Measurements from ENCODE around the gene APBB3.

The APBB3 gene

DNA sequence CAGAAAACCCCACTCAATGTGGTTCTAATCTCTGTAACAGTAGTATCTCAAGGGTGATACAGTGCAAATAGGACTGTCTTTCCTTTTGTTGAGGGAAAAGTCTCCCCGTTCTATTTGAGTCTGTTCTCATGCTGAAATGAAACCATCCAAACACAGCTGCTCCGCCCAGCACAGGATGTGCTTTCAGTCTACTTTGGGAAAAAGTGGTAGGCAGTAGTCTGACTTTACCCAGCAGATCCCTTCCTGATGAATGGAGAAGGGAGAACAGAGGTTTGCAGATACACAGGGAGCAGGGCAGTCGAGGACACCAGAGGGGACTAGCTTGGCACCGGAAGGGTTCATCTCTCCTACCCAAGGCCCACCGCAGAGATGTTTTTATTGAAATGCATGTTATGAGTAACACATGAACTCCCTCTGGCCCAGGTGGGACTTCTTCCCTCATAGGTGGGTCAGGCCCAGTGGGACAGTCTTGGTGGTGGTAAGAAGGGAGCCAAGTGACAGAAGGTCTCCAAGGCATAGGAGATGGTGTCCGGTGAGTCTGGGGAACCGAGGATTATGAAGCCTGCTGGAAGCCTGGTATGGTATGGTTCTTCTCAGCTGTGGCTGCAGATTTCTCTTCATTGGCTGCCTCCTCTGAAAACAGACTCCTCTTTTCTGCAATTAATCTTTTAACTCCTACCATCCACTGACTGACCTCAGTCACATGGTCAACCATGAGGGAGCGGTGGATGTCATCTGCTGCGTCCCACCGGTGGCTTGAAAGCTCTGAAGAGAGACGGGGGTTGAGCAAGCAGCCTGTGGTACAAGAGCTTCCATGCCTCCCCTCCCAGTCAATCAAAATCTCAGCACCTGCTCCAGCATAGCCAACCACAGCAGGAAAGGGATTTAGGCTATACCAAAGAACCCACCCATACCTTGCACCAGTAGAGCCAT lies 14.0 kb downstream of the APBB3 start:
- DNase-seq = no peak

DNA sequence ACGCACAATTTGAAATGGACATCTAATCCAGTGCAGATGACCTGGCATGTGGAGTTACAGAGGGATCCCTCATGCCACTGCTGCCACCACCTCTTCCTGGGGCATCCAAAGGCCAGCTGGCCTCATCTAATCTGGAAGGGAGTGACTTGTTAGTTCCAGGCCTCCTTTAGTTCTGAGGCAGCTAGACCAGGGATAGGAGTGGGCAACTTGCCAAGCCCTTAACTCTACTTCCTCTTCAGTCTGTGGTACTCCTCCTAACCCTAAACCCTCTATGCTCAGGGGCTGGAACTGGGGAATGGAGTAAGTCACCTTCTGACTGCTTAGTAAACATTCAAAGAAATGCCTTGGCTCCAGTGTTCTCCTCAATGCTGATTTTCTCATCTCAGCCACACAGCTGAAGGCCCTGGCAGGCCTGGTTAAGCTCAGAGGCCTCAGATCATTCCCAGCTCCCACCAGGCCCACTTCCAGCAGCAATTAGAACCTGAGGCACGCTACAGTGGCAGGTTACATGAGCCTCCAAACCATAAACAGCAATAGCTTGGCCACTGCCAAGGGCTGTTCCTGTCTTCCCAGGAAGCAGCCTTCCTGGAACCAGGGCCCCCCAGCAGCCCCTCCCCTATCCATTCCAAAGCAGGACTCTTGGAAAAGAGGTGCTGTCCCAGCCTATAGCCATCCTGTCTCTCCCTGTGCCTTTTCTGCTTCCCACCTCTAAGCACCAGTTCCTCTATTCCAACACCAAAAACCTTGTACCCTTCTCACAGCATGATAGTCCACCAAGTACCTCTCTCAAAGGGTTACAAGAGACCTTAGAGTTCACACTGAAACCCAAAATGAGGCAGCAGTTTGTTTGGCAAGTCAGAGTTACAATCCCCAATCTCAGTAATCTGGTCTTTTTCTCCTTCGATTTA lies 14.9 kb downstream of the APBB3 start:
- DNase-seq = peak; percentile 57

DNA sequence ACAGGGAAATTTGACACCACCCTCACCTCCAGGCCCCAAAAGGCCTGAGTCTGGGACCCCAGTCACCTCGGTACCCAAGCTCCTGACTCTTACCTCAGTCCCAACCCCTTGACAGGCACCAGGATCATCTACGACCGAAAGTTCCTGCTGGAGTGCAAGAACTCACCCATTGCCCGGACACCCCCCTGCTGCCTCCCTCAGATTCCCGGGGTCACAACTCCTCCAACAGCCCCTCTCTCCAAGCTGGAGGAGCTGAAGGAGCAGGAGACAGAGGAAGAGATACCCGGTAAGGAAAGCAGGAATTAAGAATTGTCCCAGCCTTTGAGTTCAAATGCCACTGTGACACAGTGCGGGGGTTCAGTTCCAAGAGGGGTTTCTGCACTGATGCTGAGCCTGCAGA lies 15.6 kb downstream of the APBB3 start:
- DNase-seq = no peak

DNA sequence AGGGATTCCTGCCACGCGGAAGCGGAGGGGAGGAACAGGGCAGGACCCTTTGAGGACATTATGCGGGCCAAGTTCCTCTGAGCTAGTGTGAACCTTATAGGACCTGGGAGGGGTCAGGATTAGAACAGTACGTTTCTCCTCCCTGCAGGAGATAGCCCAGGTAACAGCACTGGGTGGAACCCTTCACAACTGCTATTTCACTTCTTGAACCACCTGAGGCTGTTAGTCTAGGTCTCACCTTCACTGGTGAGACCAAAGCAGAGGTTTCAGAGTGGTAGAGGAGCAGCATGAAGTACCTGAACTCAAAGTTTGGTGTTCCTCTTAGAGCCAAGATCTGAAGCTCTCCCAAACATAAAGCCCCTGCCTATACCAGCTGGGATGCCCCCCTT lies 16.1 kb downstream of the APBB3 start:
- DNase-seq = no peak

DNA sequence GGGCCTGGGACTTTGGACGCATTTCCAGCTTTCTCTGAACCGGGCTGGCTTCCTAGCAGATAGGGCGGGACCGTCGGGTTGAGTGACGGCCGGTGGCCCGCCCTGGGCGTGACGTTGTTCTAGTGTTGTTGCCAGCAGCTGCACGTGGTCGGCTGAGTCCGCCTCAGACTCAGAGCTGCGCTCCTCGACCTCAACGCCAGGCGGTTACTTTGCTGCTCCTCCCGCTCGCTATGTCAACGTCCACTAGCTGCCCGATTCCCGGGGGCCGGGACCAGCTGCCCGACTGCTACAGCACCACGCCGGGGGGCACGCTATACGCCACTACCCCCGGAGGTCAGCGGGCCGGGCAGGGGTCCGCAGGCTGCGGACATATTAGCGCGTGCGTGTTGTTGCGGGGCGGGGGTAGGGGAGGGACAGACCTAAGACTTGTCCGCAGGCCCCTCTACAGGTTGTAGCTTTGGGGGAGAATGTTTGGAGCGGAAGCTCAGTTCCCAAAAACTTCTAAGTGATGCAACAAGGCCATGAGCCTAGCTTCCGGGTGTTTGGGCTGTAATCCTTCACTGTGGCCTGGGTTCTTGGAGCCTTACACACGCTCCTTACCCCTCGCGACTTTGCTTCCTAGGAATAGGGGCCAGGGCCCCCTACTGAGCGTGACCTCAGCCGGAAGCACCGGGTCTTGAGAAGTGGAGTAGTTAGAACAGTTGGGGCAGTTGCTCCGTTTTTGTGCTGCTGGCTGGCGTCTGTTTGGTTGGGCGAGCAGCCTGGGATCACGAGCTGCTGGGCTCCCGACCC lies 16.7 kb downstream of the APBB3 start, which contains the start of gene EIF4EBP3:
Gene EIF4EBP3 (plus strand): TSS at position 155 of the 792 bp plus-strand sequence. CDS start 76 bp downstream, at position 231.
- DNase-seq = peak; percentile 56

DNA sequence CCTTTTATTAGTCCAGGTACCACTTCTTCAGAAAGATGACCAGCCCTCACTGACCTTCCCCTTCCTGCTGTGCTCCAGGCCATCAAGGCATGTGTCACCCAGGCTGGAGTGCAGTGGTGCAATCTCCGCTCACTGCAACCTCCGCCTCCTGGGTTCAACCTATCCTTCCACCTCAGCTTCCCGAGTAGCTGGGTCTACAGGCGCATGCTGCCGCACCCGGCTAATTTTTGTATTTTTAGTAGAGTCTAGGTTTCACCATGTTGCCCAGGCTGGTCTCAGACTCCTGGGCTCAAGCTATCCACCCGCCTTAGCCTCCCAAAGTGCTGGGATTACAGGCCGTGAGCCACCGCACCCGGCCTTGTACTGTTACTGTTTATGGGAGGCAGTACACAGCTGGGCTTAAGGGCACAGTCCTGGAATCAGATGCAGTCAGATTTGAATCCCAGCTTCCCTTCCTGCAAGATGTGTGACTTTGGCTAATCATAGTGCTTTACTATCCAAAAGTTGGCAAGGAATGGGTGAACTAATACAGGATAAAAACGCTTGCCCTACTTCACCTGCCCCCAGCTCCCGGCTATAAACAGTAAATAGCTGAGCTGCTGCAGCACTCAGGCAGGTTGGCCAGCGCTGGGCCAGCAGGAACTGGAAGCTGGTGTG lies 17.4 kb downstream of the APBB3 start:
- DNase-seq = no peak

DNA sequence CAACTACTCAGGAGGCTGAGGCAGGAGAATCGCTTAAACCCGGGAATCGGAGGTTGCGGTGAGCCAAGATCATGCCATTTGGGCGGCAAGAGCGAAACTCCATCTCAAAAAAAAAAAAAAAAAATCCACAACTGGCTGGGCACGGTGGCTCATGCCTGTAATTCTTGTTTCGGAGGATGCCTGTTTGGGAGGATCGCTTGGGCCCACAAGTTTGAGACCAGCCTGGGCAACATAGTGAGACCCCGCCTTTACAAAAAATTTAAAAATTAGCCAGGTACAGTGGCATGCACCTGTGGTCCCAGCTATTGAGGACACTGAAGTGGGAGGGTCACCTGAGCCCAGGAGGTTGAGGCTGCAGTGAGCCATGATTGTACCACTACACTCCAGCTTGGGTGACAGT lies 18.8 kb downstream of the APBB3 start:
- no peak for DNase-seq

DNA sequence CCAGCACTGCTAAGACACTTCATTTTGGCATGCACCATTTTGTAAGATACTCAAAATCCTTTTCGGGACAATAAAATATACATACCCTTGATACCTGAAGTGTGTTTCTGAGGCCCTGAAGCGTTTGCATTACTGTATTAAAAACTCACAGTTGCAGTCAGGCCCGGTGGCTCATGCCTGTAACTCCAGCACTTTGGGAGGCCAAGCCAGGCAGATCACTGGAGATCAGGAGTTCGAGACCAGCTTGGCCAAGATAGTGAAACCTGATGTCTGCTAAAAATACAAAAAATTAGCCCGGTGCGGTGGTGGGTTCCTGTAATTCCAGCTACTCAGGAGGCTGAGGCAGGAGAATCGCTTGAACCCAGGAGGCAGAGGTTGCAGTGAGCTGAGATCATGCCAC lies 19.4 kb downstream of the APBB3 start:
- no peak for DNase-seq

DNA sequence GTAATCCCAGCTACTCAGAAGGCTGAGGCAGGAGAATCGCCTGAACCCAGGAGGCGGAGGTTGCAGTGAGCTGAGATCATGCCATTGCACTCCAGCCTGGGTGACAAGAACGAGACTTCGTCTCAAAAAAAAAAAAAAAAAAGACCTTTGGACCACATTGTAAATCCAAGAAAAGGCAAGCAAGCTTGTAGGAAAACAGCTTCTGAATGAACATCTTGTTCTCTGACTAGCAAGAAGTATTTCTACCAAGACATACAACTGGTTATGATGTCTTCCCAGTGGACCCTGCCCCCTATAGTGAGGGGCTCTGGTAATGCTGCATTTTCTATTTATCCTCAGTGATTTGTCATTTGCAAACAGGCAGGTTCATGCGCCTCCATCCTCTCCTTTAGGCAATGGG lies 21.4 kb downstream of the APBB3 start:
- DNase-seq = no peak

DNA sequence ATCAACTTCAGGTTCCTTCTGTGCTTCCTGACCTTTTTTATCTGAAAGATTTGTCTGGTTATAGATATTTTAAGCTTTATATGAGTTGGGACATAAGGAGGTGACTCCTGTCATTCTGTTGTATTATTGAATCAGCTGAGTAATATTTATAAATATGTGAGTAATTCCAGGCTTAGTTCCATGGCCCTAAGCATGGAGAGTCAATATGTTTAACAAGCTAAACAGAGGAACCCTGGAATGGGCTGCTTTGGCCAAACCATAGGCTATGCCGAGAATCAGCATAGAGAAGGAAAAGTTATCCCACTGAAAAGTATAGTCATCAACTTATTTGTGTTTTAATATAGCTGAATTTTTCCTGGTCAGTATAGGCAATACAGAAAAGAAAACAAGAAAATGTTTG lies 24.2 kb downstream of the APBB3 start:
- DNase-seq = no peak

DNA sequence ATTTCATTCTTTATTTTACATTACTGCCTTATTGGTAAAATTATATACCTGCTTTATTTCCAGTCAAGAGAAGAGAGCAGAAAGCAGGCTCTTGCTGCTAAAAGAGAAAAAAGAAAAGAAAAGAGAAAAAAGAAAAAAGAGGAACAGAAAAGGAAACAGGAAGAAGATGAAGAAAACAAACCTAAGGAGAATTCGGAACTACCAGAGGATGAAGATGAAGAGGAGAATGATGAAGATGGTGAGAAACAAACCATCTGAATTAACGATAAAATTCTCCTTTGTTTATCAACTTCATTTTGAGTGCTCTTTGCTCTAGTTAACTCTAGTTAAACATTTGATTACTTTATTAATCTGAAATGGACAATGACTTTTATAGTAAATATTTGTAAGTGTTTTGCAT lies 40.4 kb downstream of the APBB3 start:
- no peak for DNase-seq

DNA sequence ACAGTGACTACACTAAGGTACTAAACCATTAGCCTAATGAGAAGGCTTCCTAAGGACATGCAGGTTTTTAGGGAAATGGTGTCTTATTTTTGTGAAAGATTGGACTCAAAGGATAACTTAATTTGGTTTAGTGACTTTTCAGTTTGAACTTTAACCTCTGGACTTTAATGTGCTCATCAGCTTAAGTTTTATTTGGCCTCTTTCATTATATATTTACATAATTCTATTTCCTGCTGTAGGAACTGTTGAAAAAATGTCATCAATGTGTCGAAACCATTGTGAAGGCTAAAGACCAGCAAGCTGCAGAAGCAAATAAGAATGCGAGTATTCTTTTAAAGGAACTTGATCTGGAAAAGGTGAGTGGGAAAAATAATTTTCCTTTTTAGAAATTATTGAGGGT lies 51.3 kb downstream of the APBB3 start:
- no peak for DNase-seq

DNA sequence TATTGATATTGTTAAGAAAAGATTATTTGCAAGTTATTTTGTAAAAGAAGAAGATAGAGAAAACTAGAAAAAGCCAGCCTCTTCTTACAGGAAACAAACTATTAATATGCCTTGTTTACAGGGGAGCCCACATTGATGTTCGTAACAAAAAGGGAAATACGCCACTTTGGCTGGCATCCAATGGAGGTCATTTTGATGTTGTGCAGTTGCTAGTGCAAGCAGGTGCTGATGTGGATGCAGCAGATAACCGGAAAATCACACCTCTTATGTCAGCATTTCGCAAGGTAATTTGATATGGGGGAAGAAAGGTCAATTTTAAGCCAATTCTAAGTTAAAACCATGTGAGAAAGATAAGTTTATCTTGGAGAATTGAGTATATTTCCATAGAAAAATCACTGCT lies 54.5 kb downstream of the APBB3 start:
- no peak for DNase-seq
